Upper lobe of left lung (tissue), 4 donors: ENCODE measurements around the gene ERCC6.

Experiments used
- CTCF ChIP-seq, 6 experiments: fragments of 450-650 bp in 4 of 6; fragments of 200-600 bp in 2 of 6; sonication (generic) in 2 of 6; IDR thresholded peaks; one replicate each; pipeline ENCODE4 v1.5.1; 2016 to 2019; ENCODE audit warnings: antibody characterized with exemption in 6 of 6
- POLR2A ChIP-seq, 4 donors: fragments of 450-650 bp; IDR thresholded peaks; one replicate each; pipeline ENCODE4 v1.5.1; 2016 to 2017; ENCODE audit warnings: antibody characterized with exemption in 4 of 4, mild to moderate bottlenecking in 2 of 4

GRCh38 chr10:49568235-49568634, 29.3 kb upstream of the ERCC6 start:
- TF ChIP-seq CTCF (IDR thresholded peaks at IDR 0.05) (no peak), POLR2A (IDR thresholded peaks at IDR 0.05) (no peak)
